GM12878 (cell line): ENCODE results near the gene AKAP17A. TPM values are rescaled to one million over a fixed set of nuclear protein-coding genes. Genes with fewer than 3 reads are reported as not detected.

Experiments
- ATAC-seq: fragments of 200-7000 bp; cut with Tn5 transposase; 3 replicates; pipeline ENCODE4 v1.9.1; 2020; ENCODE audit warnings: mild to moderate bottlenecking, moderate library complexity
- BruUV-seq: library from RNA; stranded (reverse); fragments of 400-500 nt; replicated peaks from 2 replicates; lab custom pipeline; 2021; lab: Mats Ljungman, UMichigan
- CTCF ChIA-PET: fragments of 300-600 bp; sonication (Branson Sonifier 250); formaldehyde crosslinking; extraction: SDS; loops from one replicate; lab custom pipeline; 2021; ENCODE audit warnings: inconsistent platforms; lab: Yijun Ruan, JAX
- POLR2A ChIA-PET: fragments of 350-600 bp; formaldehyde crosslinking; extraction: SDS; loops from one replicate; lab custom pipeline; 2021; ENCODE audit warnings: inconsistent platforms; lab: Charles Lee
- RAD21 ChIA-PET: fragments of 300-600 bp; sonication (Branson Sonifier 250); formaldehyde crosslinking; loops from one replicate; lab custom pipeline; 2023; ENCODE audit warnings: antibody characterized with exemption; ENCODE audit not compliant: unreplicated experiment; lab: Charles Lee
- SMC1A ChIA-PET: fragments of 300-600 bp; sonication (Branson Sonifier 250); formaldehyde crosslinking; loops from one replicate; lab custom pipeline; 2023; ENCODE audit not compliant: unreplicated experiment, uncharacterized antibody; lab: Charles Lee
- DNase-seq: peaks from one replicate; pipeline ENCODE4 v3.0.0-alpha.2; 2011; ENCODE audit warnings: low read depth, low spot score
- FAIRE-seq: peaks from 3 replicates; lab custom pipeline; 2011; peaks lifted over from hg19 to GRCh38; lab: Jason Lieb, UNC
- H2AFZ ChIP-seq: 2 replicates; pipeline ENCODE4 v1.6.0; 2011; ENCODE audit warnings: low read depth, low read length, control low read depth; ENCODE audit not compliant: control insufficient read depth
- H3K27ac ChIP-seq: 2 replicates; pipeline ENCODE4 v1.5.1; 2011; ENCODE audit warnings: control low read depth; ENCODE audit not compliant: control insufficient read depth, insufficient read depth
- H3K27me3 ChIP-seq, 2 experiments: replicated peaks in 1 of 2; 2 replicates each; pipeline versions ENCODE4 v1.6.0 to v1.6.1; 2011; ENCODE audit warnings: low read length in 1 of 2; ENCODE audit not compliant: control insufficient read depth in 2 of 2, insufficient read depth in 2 of 2
- H3K36me3 ChIP-seq, 2 experiments: 2 replicates each; pipeline ENCODE4 v1.5.1; 2011; ENCODE audit warnings: low read length in 1 of 2; ENCODE audit not compliant: control insufficient read depth in 2 of 2, insufficient read depth in 2 of 2
- H3K4me1 ChIP-seq: 2 replicates; pipeline ENCODE4 v1.6.1; 2011; ENCODE audit warnings: mild to moderate bottlenecking, low read length, moderate library complexity, mixed read lengths; ENCODE audit not compliant: control insufficient read depth, insufficient read depth
- H3K4me2 ChIP-seq: 2 replicates; pipeline ENCODE4 v1.6.0; 2011; ENCODE audit warnings: control low read depth; ENCODE audit not compliant: control insufficient read depth, insufficient read depth
- H3K4me3 ChIP-seq: fragments of 200-600 bp; sonication (generic); 2 replicates; pipeline ENCODE4 v1.5.1; 2016
- H3K79me2 ChIP-seq: 2 replicates; pipeline ENCODE4 v1.6.0; 2011; ENCODE audit warnings: low read length; ENCODE audit not compliant: control insufficient read depth, insufficient read depth
- H3K9ac ChIP-seq: 2 replicates; pipeline ENCODE4 v1.8.0; 2011; ENCODE audit warnings: low read length, control low read depth, mixed read lengths; ENCODE audit not compliant: control insufficient read depth, insufficient read depth
- H3K9me3 ChIP-seq: replicated peaks from 3 replicates; pipeline ENCODE4 v1.5.1; 2011; ENCODE audit warnings: mild to moderate bottlenecking, low read length; ENCODE audit not compliant: control insufficient read depth, insufficient read depth
- H4K20me1 ChIP-seq: 2 replicates; pipeline ENCODE4 v1.6.0; 2011; ENCODE audit not compliant: control insufficient read depth, insufficient read depth
- EGR1 ChIP-seq, 2 experiments: IDR thresholded peaks; 1 replicate in 1 of 2; 2 replicates in 1 of 2; pipeline ENCODE4 v1.6.1; 2011 to 2012; ENCODE audit warnings: low read depth in 2 of 2, low read length in 2 of 2, borderline replicate concordance in 1 of 2, mild to moderate bottlenecking in 1 of 2, moderate library complexity in 1 of 2
- HCFC1 ChIP-seq: fragments of 150-350 bp; IDR thresholded peaks from 2 replicates; pipeline ENCODE4 v1.6.1; 2014; ENCODE audit warnings: low read length
- HDGF ChIP-seq: fragments of 450-650 bp; IDR thresholded peaks from 2 replicates; pipeline ENCODE4 v1.6.1; 2016; ENCODE audit warnings: antibody characterized with exemption
- MEF2A ChIP-seq: IDR thresholded peaks from 2 replicates; pipeline ENCODE4 v1.6.1; 2011; ENCODE audit warnings: low read depth, mild to moderate bottlenecking, low read length, moderate library complexity; ENCODE audit not compliant: insufficient read depth
- PAX8 ChIP-seq: fragments of 450-650 bp; IDR thresholded peaks from 2 replicates; pipeline ENCODE4 v1.6.1; 2017; ENCODE audit warnings: mild to moderate bottlenecking, moderate library complexity
- POLR2A ChIP-seq: IDR thresholded peaks from 2 replicates; pipeline ENCODE4 v1.6.1; 2011; ENCODE audit warnings: low read depth, mild to moderate bottlenecking, low read length
- RELA ChIP-seq: fragments of 450-650 bp; IDR thresholded peaks from 2 replicates; pipeline ENCODE4 v1.8.0; 2014; ENCODE audit warnings: borderline replicate concordance; ENCODE audit not compliant: partially characterized antibody
- SIX5 ChIP-seq: IDR thresholded peaks from 2 replicates; pipeline ENCODE4 v1.6.1; 2011; ENCODE audit warnings: mild to moderate bottlenecking, low read depth, low read length, moderate library complexity; ENCODE audit not compliant: severe bottlenecking
- ZNF217 ChIP-seq: fragments of 450-650 bp; IDR thresholded peaks from 2 replicates; pipeline ENCODE4 v1.6.1; 2017; ENCODE audit warnings: antibody characterized with exemption, mild to moderate bottlenecking
- WGBS: methylation state at CpG from one replicate; pipeline ENCODE4 v1.1.6; 2016; ENCODE audit warnings: low lambda C conversion rate; ENCODE audit not compliant: insufficient replicate concordance, insufficient coverage; ENCODE audit errors: missing lambda C conversion rate; 5-methylcytosine and 5-hydroxymethylcytosine counted together
- in situ Hi-C: fragments of 300-500 bp; cut with MboI; formaldehyde crosslinking; loops from 9 replicates; pipeline ENCODE4 v1.14.3; 2018; ENCODE audit warnings: mixed read lengths
- intact Hi-C: fragments of 100-400 bp; cut with micrococcal nuclease; formaldehyde crosslinking; loops from one replicate; pipeline ENCODE4 v1.14.2; 2022; ENCODE audit not compliant: unreplicated experiment
- polyA plus RNA-seq, 11 experiments: library from polyadenylated mRNA; depleted of rRNA in 4 of 11; unstranded in 6 of 11; stranded (reverse) in 5 of 11; fragments of >200 nt; fragmentation: Nextera tagmentation in 4 of 11; fragmentation: Illumina TruSeq in 1 of 11; extraction: Ambion mirVana in 4 of 11; extraction: Trizol in 1 of 11; gene quantifications; 1 replicate in 1 of 11; 2 replicates in 10 of 11; pipeline versions ENCODE4 v1.2.1 to v1.2.3, GENCODE V29; 2011 to 2016; ENCODE audit warnings: inconsistent platforms in 2 of 11, missing spikeins in 2 of 11, low read depth in 1 of 11
- total RNA-seq, 4 experiments: library from RNA; depleted of rRNA in 3 of 4; stranded (reverse); fragments of >200 nt in 3 of 4; fragmentation: Illumina TruSeq in 1 of 4; extraction: Trizol in 1 of 4; gene quantifications; 2 replicates each; pipeline versions ENCODE4 v1.2.1 to v1.2.3, GENCODE V29; 2013 to 2021
- TF ChIP-seq, protein P1 (sequence below): fragments of 450-650 bp; IDR thresholded peaks from 2 replicates; pipeline ENCODE4 v1.6.1; 2017; ENCODE audit warnings: antibody characterized with exemption, mild to moderate bottlenecking, moderate library complexity

AKAP17A gene
- total and polyA plus RNA-seq, 10 of the 15 experiments (the other 5 are each of a cell fraction or from before 2014, with no cell fraction given) = 3.0 to 55.8 (median 25.5) TPM

DNA sequence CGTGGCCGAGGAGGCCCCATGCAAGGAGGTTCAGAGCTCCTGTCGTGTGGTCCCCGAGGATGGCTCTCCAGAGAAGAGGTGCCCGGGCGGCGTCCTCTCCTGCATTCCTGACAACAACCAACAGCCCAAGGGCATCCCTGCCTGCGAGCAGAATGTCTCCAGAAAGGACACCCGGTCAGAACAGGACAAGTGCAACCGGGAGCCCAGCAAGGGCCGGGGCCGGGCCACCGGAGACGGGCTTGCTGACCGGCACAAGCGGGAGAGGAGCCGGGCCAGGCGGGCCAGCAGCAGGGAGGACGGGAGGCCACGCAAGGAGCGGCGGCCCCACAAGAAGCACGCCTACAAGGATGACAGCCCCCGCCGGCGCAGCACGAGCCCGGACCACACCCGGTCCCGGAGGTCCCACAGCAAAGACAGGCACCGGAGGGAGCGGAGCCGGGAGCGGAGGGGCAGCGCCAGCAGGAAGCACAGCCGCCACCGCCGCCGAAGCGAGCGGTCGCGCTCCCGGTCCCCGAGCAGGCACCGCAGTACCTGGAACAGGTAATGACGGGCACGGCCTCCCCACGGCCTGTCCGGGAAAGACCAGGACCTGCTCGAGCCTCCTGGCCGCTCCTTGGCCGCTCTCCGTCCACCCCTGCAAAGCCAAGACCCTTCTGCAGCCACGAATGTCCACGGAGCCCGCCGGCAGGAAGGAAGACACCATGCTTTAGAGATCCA, 9.8 kb downstream of the AKAP17A start (continued):
- no peak for TF ChIP-seq EGR1 (IDR thresholded peaks at IDR 0.05; ENCODE audit: borderline replicate concordance in 1 of 2, low read depth in 2 of 2, low read length in 2 of 2)

DNA sequence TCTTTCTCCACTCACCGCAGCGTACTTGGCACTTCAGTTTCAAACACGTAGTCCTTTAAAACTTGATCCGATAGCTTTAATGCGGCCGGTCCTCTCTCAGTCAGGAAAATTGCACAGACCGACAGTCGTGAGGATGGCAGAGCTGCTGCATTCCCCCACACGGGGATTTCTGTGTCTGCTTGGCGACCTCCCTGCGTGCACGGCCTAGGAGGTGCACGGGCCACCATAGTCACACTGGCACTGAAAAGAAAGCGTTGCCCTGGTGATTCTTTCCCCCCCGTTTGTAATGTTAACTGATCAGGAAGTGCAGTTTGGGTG, 10.3 kb downstream of the AKAP17A start:
- peaks cover 21 to 56% of the 10 kb centered on the region in 2 experiments for H3K36me3 ChIP-seq
- no peaks in the 10 kb centered on the region; the same call in 2 of the 3 replicates for H3K9me3 ChIP-seq
- H3K4me2 ChIP-seq = no peak overlapping the region
- ChIA-PET CTCF (no interaction called here), SMC1A (no interaction called here), POLR2A (no interaction called here), RAD21 (no interaction called here)
- in situ Hi-C loops = no loop called here
- 97% methylated on average over 15 of the region's 15 CpGs for WGBS
- H3K4me3 ChIP-seq = no peak overlapping the region
- TF ChIP-seq, protein P1, sequence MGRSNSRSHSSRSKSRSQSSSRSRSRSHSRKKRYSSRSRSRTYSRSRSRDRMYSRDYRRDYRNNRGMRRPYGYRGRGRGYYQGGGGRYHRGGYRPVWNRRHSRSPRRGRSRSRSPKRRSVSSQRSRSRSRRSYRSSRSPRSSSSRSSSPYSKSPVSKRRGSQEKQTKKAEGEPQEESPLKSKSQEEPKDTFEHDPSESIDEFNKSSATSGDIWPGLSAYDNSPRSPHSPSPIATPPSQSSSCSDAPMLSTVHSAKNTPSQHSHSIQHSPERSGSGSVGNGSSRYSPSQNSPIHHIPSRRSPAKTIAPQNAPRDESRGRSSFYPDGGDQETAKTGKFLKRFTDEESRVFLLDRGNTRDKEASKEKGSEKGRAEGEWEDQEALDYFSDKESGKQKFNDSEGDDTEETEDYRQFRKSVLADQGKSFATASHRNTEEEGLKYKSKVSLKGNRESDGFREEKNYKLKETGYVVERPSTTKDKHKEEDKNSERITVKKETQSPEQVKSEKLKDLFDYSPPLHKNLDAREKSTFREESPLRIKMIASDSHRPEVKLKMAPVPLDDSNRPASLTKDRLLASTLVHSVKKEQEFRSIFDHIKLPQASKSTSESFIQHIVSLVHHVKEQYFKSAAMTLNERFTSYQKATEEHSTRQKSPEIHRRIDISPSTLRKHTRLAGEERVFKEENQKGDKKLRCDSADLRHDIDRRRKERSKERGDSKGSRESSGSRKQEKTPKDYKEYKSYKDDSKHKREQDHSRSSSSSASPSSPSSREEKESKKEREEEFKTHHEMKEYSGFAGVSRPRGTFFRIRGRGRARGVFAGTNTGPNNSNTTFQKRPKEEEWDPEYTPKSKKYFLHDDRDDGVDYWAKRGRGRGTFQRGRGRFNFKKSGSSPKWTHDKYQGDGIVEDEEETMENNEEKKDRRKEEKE = no peak
- TF ChIP-seq MEF2A = no peak
- TF ChIP-seq SIX5 = no peak
- TF ChIP-seq HCFC1 = no peak
- TF ChIP-seq ZNF217 = no peak
- no peak for TF ChIP-seq HDGF
- no peak for TF ChIP-seq RELA
- TF ChIP-seq POLR2A = 0 out of 2 replicates have a peak, but pooled peaks have one; percentile 6
- TF ChIP-seq PAX8 = no peak
- intact Hi-C loops = no loop called here
- H4K20me1 ChIP-seq = no peaks in the 10 kb centered on the region; the same call in 1 of the 2 replicates
- no peaks in the 10 kb centered on the region for H3K27me3 ChIP-seq
- peaks cover 1% of the 10 kb centered on the region for H3K79me2 ChIP-seq
- FAIRE-seq (no peak), ATAC-seq (no peak), DNase-seq (no peak)
- no TSS peak for BruUV-seq
- no peak overlapping the region for H3K9ac ChIP-seq
- H3K27ac ChIP-seq = no peak overlapping the region
- no peak overlapping the region for H2AFZ ChIP-seq
- H3K4me1 ChIP-seq = no peaks in the 10 kb centered on the region
